ENCODE data around the gene PLCG2.

The PLCG2 gene

DNA sequence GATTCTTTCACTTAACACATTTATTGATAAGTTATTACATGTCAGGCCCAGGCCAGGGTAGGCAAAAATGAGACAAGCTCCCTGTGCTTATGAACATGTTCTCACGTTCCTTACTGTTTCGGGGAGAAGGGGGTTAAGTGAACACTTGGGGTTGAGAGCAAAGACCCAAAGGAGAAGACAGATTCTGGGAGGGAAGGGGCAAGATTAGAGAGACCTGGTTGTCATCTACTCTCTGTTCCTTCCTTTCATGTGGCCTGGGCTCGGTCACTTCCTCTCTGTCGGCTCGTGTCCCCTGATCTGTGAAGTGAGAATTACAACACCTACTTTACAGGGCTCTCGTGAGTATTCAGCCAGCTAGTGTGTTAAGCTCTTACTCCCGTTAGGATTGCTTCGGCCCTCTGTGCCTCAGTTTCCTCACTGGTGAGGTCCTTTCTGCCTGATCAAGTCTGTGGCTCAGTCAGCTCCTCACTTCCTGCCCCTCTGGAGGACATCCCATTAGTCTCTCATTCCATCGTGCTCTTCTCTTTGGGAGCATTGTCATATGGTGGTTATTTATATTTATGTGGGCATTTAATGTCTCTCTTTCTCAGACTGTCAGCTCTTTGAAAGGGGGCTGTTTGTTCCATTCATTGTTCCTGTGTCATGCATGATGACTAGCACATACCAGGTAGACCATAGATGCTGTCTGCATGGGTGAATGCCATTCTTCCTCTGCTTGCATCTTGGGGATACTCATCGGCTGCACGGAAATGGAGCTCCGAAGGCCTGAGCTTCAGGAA, 38.9 kb downstream of the PLCG2 start:
- H3K36me3 ChIP-seq = peaks cover 0 to 4% (median 0%) of the 10 kb centered on the region in 11 experiments; a peak in 1 of 22 replicates
- peaks cover 82 to 99% (median 96%) of the 10 kb centered on the region in 10 experiments for H3K4me1 ChIP-seq
- H3K27me3 ChIP-seq = no peaks in the 10 kb centered on the region
- peak overlapping the region in 10 of 11 experiments; percentile 16 to 91 (median 73); a peak in 18 of 22 replicates for H3K27ac ChIP-seq
- H3K9me3 ChIP-seq (replicated peaks in 1 of 11) = peaks cover 0 to 7% (median 0%) of the 10 kb centered on the region in 11 experiments; a peak in 3 of 22 replicates
- H3K9ac ChIP-seq = peak overlapping the region in 7 of 11 experiments; percentile 6 to 56 (median 39); a peak in 11 of 22 replicates
- TF ChIP-seq Cebpa-rat (IDR thresholded peaks at IDR 0.05) = no peak
- peaks cover 0 to 90% (median 0%) of the 10 kb centered on the region in 11 experiments; a peak in 5 of 22 replicates for H4K20me1 ChIP-seq
- peak overlapping the region in 4 of 10 experiments; percentile 7 to 35 (median 18); a peak in 4 of 20 replicates for H3K4me3 ChIP-seq
- peak overlapping the region; percentile 74 to 99 (median 87) for H3K4me2 ChIP-seq

- peak overlapping the region in 4 of 11 experiments; percentile 6 to 56 (median 24); a peak in 3 of 22 replicates for H3K9ac ChIP-seq
- peak overlapping the region; percentile 74 to 99 (median 87) for H3K4me2 ChIP-seq
- H3K36me3 ChIP-seq = peaks cover 0 to 4% (median 0%) of the 10 kb centered on the region in 11 experiments; a peak in 1 of 22 replicates
- peak overlapping the region in 1 of 10 experiments; percentile 23; a peak in 1 of 20 replicates for H3K4me3 ChIP-seq
- H3K27me3 ChIP-seq = no peaks in the 10 kb centered on the region
- peaks cover 87 to 100% (median 100%) of the 10 kb centered on the region in 10 experiments for H3K4me1 ChIP-seq
- H4K20me1 ChIP-seq = peaks cover 0 to 86% (median 0%) of the 10 kb centered on the region in 11 experiments; a peak in 5 of 22 replicates
- TF ChIP-seq Cebpa-rat (IDR thresholded peaks at IDR 0.05) = no peak
- peaks cover 0 to 3% (median 0%) of the 10 kb centered on the region in 11 experiments; a peak in 2 of 22 replicates for H3K9me3 ChIP-seq (replicated peaks in 1 of 11)
- peak overlapping the region in 8 of 11 experiments; percentile 67 to 91 (median 79); a peak in 15 of 22 replicates for H3K27ac ChIP-seq
Measured at GRCh38 chr16:81818568-81818896, 39.4 kb downstream of the PLCG2 start.

- peak overlapping the region; percentile 74 to 99 (median 87) for H3K4me2 ChIP-seq
- H3K27ac ChIP-seq = peak overlapping the region in 8 of 11 experiments; percentile 66 to 91 (median 84); a peak in 15 of 22 replicates
- no peak overlapping the region; a peak in 1 of 22 replicates for H3K9ac ChIP-seq
- H4K20me1 ChIP-seq = peaks cover 0 to 82% (median 0%) of the 10 kb centered on the region in 11 experiments; a peak in 5 of 22 replicates
- no peaks in the 10 kb centered on the region for H3K9me3 ChIP-seq (replicated peaks in 1 of 11)
- no peak for TF ChIP-seq Cebpa-rat (IDR thresholded peaks at IDR 0.05)
- H3K36me3 ChIP-seq = peaks cover 0 to 4% (median 0%) of the 10 kb centered on the region in 11 experiments; a peak in 1 of 22 replicates
- no peak overlapping the region for H3K4me3 ChIP-seq
- H3K27me3 ChIP-seq = no peaks in the 10 kb centered on the region
- H3K4me1 ChIP-seq = peaks cover 90 to 100% (median 100%) of the 10 kb centered on the region in 10 experiments
Measured at GRCh38 chr16:81818905-81819304, 39.8 kb downstream of the PLCG2 start.

DNA sequence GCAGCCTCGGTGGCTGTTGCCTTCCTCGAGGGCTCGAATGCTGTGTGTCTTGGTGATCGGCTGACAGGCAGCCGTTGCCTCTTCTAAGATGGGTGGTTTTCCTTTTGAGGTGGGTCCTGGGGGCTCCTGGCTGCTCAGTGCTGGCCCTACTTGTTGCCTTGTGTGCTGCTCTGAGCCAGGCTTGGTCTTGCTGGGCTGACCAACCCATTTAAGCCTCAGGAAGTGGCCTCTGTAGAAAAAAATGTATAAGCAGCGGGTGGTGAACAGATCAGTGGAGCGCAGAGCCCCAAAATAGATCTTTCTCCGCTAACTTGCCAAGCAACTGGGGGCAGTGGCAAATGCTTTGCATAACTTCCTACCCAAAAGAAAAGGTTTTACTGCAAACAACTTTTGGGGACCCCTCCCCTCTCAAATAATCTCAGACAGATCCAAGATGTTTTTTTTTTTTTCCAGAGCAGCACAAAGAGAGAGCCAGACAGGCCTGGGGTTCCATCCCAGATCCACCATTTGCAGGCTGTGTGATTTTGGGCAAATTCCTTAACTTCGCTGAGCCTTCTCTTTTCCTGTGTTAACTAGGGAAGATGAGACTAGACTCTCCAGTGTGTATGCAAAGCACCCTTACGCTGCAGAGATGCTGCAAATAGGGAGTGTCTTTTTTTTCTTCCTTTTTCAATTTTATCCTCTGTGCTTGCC, 42.5 kb downstream of the PLCG2 start:
- no peaks in the 10 kb centered on the region for H3K27me3 ChIP-seq
- peak overlapping the region; percentile 77 to 99 (median 89) for H3K4me2 ChIP-seq
- H3K4me1 ChIP-seq = peaks cover 90 to 100% (median 98%) of the 10 kb centered on the region in 10 experiments
- no peak for TF ChIP-seq Cebpa-rat (IDR thresholded peaks at IDR 0.05)
- peak overlapping the region; percentile 27 to 93 (median 85); a peak in 21 of 22 replicates for H3K27ac ChIP-seq
- H3K4me3 ChIP-seq = peak overlapping the region in 9 of 10 experiments; percentile 21 to 59 (median 47); a peak in 16 of 20 replicates
- peaks cover 0 to 7% (median 0%) of the 10 kb centered on the region in 11 experiments; a peak in 5 of 22 replicates for H3K9me3 ChIP-seq (replicated peaks in 1 of 11)
- H4K20me1 ChIP-seq = peaks cover 0 to 66% (median 0%) of the 10 kb centered on the region in 11 experiments; a peak in 5 of 22 replicates
- peak overlapping the region; percentile 58 to 84 (median 78) for H3K9ac ChIP-seq
- H3K36me3 ChIP-seq = peaks cover 0 to 24% (median 0%) of the 10 kb centered on the region in 11 experiments; a peak in 7 of 22 replicates

DNA sequence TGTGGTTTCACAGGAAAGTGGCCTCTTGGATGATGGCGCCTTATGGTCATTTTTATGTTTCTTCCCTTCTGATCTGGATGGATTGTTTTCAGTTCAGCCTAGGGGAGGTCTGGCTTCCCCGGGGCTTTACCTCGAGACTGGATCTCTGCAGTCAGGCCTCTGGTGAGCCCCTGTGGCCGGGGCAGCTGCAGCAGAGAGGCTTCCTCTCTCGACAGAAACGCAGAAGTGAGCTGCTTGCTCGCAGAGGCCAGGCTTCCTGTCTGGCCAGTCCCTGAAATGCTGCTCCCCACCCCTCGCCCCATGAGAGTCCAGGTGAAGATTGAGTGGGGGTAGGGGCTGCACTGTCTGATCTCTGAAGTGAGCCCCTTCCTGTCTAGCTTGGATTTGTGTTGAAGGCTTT, 44.0 kb downstream of the PLCG2 start:
- Histone ChIP-seq H3K36me3 (peaks cover 0 to 34% (median 3%) of the 10 kb centered on the region in 11 experiments; a peak in 9 of 22 replicates), H3K4me1 (peaks cover 90 to 100% (median 98%) of the 10 kb centered on the region in 10 experiments), H3K27ac (peak overlapping the region; percentile 42 to 93 (median 85); a peak in 21 of 22 replicates), H3K9ac (peak overlapping the region; percentile 2 to 84 (median 78); a peak in 20 of 22 replicates), H4K20me1 (peaks cover 0 to 59% (median 0%) of the 10 kb centered on the region in 11 experiments; a peak in 4 of 22 replicates), H3K4me2 (peak overlapping the region; percentile 77 to 99 (median 89)), H3K9me3 (replicated peaks in 1 of 11) (peaks cover 0 to 7% (median 0%) of the 10 kb centered on the region in 11 experiments; a peak in 5 of 22 replicates), H3K27me3 (no peaks in the 10 kb centered on the region), H3K4me3 (peak overlapping the region in 8 of 10 experiments; percentile 7 to 59 (median 38); a peak in 10 of 20 replicates)
- TF ChIP-seq Cebpa-rat (IDR thresholded peaks at IDR 0.05) = no peak

DNA sequence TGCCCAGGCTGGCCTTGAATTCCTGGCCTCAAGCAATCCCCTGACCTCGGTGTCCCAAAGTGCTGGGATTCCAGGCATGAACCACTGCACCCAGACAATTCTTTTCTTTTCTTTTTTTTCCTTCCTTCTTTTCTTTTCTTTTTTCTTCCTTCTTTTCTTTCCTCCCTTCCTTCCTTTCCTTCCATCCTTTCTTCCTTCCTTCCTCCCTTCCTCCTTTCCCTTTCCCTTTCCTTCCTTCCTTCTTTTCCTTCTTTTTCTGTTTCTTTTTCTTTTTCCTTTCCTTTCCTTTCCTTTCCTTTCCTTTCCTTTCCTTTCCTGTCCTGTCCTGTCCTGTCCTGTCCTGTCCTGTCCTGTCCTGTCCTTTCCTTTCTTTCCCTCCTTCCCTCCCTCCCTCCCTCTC, 44.6 kb downstream of the PLCG2 start:
- Histone ChIP-seq H3K9ac (peak overlapping the region; percentile 2 to 84 (median 78); a peak in 20 of 22 replicates), H3K4me2 (peak overlapping the region; percentile 77 to 99 (median 89))

DNA sequence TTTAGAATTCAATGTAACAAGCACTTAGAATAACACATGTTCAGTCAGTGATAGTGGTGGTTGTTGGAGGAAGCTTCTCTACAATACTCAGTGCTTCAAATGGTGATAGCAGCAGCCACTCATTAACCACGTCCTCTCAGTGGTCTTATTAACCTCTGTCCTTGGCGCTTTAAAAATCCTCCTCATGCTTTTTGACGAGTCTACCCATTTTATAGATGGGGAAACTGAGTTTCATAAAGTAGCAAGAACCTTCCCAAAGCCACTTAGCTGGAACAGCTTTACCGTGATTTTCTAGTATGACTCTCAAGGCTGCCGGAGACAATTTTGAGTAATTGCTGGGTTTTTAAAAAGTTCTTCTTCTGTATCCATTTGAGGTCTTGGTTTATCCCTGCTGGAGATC, 47.4 kb downstream of the PLCG2 start:
- H3K4me3 ChIP-seq = no peak overlapping the region
- peak overlapping the region in 5 of 11 experiments; percentile 26 to 99 (median 95); a peak in 8 of 22 replicates for H3K27ac ChIP-seq
- peaks cover 0 to 7% (median 0%) of the 10 kb centered on the region in 11 experiments; a peak in 5 of 22 replicates for H3K9me3 ChIP-seq (replicated peaks in 1 of 11)
- H3K27me3 ChIP-seq = no peaks in the 10 kb centered on the region
- TF ChIP-seq Cebpa-rat (IDR thresholded peaks at IDR 0.05) = no peak
- peaks cover 0 to 30% (median 3%) of the 10 kb centered on the region in 11 experiments; a peak in 9 of 22 replicates for H3K36me3 ChIP-seq
- H3K9ac ChIP-seq = no peak overlapping the region
- peaks cover 0 to 27% (median 0%) of the 10 kb centered on the region in 11 experiments; a peak in 3 of 22 replicates for H4K20me1 ChIP-seq
- peaks cover 90 to 100% (median 98%) of the 10 kb centered on the region in 10 experiments for H3K4me1 ChIP-seq
- H3K4me2 ChIP-seq = peak overlapping the region in 10 of 11 experiments; percentile 86 to 99 (median 96); a peak in 17 of 22 replicates

More for the DNA sequence above, 44.6 kb downstream of the PLCG2 start:
- Histone ChIP-seq H4K20me1 (peaks cover 0 to 53% (median 0%) of the 10 kb centered on the region in 11 experiments; a peak in 4 of 22 replicates), H3K27ac (peak overlapping the region; percentile 42 to 93 (median 85); a peak in 21 of 22 replicates), H3K4me3 (peak overlapping the region in 4 of 10 experiments; percentile 28 to 43 (median 29); a peak in 3 of 20 replicates), H3K27me3 (no peaks in the 10 kb centered on the region), H3K9me3 (replicated peaks in 1 of 11) (peaks cover 0 to 7% (median 0%) of the 10 kb centered on the region in 11 experiments; a peak in 5 of 22 replicates), H3K4me1 (peaks cover 90 to 100% (median 98%) of the 10 kb centered on the region in 10 experiments), H3K36me3 (peaks cover 0 to 30% (median 3%) of the 10 kb centered on the region in 11 experiments; a peak in 9 of 22 replicates)
- no peak for TF ChIP-seq Cebpa-rat (IDR thresholded peaks at IDR 0.05)

Data from BLaER1 treated with 17β-estradiol and CSF1 and Interleukin-3, amounts not matched to agents 10 nM and 100 nM (cell line).